Measurements from ENCODE around the gene FOXP1.
A peak's percentile ranks its signal among the peaks of the same experiment; 100 is the strongest.

Gene FOXP1

DNA sequence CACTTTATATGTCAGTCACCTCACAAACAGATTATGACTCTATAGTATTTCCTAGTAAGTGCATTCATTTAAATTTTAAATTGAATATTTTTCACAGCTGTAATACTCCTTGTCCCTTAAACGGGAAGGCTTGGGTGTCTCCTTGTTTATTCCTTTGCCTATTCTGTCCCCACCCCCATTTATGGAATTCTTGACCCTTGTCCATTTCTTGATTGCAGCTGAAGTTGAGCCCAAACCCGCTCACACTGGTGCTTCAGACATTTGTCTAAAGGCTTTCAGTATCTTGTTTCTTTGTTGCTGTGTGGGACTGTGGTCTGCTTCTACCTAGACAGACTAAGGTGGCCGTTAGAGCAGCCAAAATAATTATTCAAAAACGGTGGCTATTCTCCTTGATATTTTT, 449.7 kb downstream of the FOXP1 start:
- ChIA-PET CTCF (interaction anchor here (0.6 kb wide), 1 partner anchor 109 kb away, joined by 3 read pairs; no protein-coding TSS in a partner anchor), POLR2A (no interaction called here)
- DNase-seq (ENCODE audit: extremely low spot score) = no peak
- no peak for TF ChIP-seq ARNT (IDR thresholded peaks at IDR 0.05)
- TF ChIP-seq CTBP1 (IDR thresholded peaks at IDR 0.05; ENCODE audit: borderline replicate concordance) = no peak
- TF ChIP-seq FOXK2 (IDR thresholded peaks at IDR 0.05) = no peak
- no peak for TF ChIP-seq ELF4 (IDR thresholded peaks at IDR 0.05)
- TF ChIP-seq HDGF (IDR thresholded peaks at IDR 0.05; ENCODE audit: borderline replicate concordance) = no peak
- TF ChIP-seq LEF1 (IDR thresholded peaks at IDR 0.05; ENCODE audit: borderline replicate concordance) = no peak

DNA sequence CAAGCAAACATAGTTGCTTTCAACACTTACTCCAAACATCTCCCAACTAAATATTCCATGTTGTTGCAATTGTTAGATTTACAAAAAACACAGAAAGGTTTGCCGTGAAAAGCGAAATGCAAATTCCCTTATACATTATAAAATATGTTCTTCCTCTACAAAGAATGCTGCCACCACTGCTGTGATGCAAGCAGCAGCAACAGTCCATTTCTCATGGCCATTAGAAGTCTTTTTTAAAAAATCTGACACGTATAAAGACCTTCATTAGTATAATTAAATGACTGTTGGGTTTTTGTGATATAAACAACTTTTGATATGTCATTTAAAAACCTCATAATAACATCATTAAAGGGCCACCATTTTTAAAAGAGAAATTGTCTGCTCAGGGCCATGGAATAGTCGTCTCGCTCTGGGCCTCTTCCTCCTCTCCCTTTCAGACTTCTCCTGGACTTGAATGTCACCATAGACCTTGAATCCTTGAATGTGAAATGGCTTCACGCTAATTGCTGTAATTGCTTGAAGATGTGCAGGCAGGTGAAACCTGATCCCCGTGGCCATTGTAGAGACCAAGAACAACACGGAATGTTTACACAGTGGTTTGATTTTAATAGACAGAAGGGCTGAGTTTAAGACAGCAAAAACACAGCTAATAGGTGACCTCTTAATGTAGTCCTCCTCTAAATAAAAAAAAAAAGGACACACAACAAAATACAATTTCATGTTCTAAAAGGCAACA, 450.4 kb downstream of the FOXP1 start:
- no peak for TF ChIP-seq BHLHE40 (IDR thresholded peaks at IDR 0.05; ENCODE audit: borderline replicate concordance)
- no peak for TF ChIP-seq FOXA1 (IDR thresholded peaks at IDR 0.05)
- peak; percentile 44; the same call in 1 of the 2 replicates for TF ChIP-seq ZNF384 (IDR thresholded peaks at IDR 0.05)
- TF ChIP-seq L3MBTL2 (conservative IDR thresholded peaks at IDR 0.05) = no peak
- TF ChIP-seq LEF1 (IDR thresholded peaks at IDR 0.05; ENCODE audit: borderline replicate concordance) = no peak
- TF ChIP-seq CTBP1 (IDR thresholded peaks at IDR 0.05; ENCODE audit: borderline replicate concordance) = peak; percentile 81; the same call in 1 of the 2 replicates
- TF ChIP-seq ARNT (IDR thresholded peaks at IDR 0.05) = no peak
- no peak for TF ChIP-seq ELF4 (IDR thresholded peaks at IDR 0.05)
- TF ChIP-seq SP1 (IDR thresholded peaks at IDR 0.05) = no peak
- TF ChIP-seq, protein P1, sequence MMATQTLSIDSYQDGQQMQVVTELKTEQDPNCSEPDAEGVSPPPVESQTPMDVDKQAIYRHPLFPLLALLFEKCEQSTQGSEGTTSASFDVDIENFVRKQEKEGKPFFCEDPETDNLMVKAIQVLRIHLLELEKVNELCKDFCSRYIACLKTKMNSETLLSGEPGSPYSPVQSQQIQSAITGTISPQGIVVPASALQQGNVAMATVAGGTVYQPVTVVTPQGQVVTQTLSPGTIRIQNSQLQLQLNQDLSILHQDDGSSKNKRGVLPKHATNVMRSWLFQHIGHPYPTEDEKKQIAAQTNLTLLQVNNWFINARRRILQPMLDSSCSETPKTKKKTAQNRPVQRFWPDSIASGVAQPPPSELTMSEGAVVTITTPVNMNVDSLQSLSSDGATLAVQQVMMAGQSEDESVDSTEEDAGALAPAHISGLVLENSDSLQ (IDR thresholded peaks at IDR 0.05) = no peak
- no peak for DNase-seq (ENCODE audit: extremely low spot score)
- CTCF ChIA-PET = interaction anchor here (0.6 kb wide), 2 partner anchors 110 to 1052 kb away, joined by 3 to 5 read pairs; no protein-coding TSS in a partner anchor
- POLR2A ChIA-PET = no interaction called here

- POLR2A ChIA-PET = no interaction called here
These were observed 451.9 kb downstream of the FOXP1 start for GRCh38 chr3:71131375-71132314.

DNA sequence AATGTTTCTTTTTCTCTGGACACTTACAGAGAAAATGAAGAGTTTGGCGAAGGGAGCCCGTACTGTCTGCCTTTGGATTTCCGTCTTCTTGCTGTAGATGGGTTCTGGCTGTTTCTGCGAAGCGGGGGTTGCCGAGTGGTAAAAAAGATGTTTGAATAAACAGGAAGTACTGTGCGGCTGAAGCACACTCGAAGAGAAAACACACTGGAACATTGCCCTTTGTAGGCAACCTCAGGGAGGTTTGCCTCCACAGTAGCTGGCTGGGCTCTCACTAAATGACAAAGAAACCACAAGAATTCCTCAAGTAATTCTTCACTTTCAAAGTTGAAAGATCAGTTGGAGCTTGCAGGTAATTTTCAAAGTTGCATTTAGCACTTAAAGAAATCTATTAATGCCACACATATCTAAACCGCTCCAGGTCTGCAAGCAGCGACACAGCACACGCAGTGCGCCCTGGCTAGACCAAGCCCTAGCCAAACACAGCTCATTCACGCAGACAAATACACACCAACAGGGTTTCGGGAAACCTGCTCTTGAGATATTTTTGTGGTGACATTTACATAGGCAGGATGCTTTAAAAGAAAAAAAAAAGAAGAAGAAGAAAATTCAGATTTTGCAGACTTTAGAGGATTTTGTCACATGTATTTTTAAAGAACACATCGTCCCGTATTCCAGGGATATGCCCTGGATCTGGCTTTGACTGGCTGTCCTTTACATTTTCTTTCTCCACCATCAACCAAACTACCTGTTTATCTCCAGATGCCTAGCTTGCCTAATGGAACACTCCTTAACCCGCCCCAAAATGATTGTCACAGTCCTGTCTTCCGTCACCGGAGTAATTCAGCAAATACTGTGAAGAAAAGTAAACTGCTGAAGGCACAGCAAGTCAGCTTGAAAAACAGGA, 452.8 kb downstream of the FOXP1 start:
- POLR2A ChIA-PET = no interaction called here
- TF ChIP-seq FOXK2 (IDR thresholded peaks at IDR 0.05) = no peak
- CTCF ChIA-PET = interaction anchor here (0.6 kb wide), 2 partner anchors 9 to 163 kb away, joined by 3 read pairs; no protein-coding TSS in a partner anchor
- DNase-seq (ENCODE audit: extremely low spot score) = peak; percentile 34

More at GRCh38 chr3:71131375-71132314, 451.9 kb downstream of the FOXP1 start:
- CTCF ChIA-PET = interaction anchor here (0.6 kb wide), 1 partner anchor 10 kb away, joined by 3 read pairs; no protein-coding TSS in a partner anchor
- DNase-seq (ENCODE audit: extremely low spot score) = no peak
- TF ChIP-seq, protein P1 (IDR thresholded peaks at IDR 0.05) = peak; percentile 75
- TF ChIP-seq CTBP1 (IDR thresholded peaks at IDR 0.05; ENCODE audit: borderline replicate concordance) = no peak
- peak; percentile 58; the same call in 1 of the 2 replicates for TF ChIP-seq ZNF384 (IDR thresholded peaks at IDR 0.05)

- TF ChIP-seq FOXK2 (IDR thresholded peaks at IDR 0.05) = no peak
- 0 out of 2 replicates have a peak, but pooled peaks have one; percentile 11 for TF ChIP-seq LEF1 (IDR thresholded peaks at IDR 0.05; ENCODE audit: borderline replicate concordance)
- TF ChIP-seq L3MBTL2 (conservative IDR thresholded peaks at IDR 0.05) = 0 out of 2 replicates have a peak, but pooled peaks have one; percentile 15
- CTCF ChIA-PET = no interaction called here
- no peak for DNase-seq (ENCODE audit: extremely low spot score)
- POLR2A ChIA-PET = no interaction called here
These were observed 453.7 kb downstream of the FOXP1 start for GRCh38 chr3:71129611-71130431.

DNA sequence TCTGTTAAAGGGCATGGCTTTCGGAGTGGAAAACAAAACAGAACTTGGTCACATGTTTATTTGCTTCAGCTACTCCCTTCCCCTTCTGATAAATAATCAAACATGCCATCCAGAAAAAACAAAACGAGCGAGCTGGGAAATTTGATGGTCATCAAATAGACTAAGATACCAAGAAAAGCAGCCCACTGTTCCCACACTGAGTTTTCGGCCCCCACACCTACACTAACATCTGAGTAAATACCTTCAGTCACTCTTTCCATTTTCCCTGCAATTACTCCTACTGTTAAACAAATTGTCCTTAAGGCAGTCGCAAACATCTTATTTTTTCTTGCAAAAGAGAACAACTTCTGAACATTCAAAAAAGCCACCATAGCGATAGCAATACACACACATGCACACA, 454.6 kb downstream of the FOXP1 start:
- DNase-seq (ENCODE audit: extremely low spot score) = no peak
- CTCF ChIA-PET = no interaction called here
- TF ChIP-seq SUZ12 (IDR thresholded peaks at IDR 0.05) (no peak), ELF4 (IDR thresholded peaks at IDR 0.05) (no peak), FOXA1 (IDR thresholded peaks at IDR 0.05) (no peak), LEF1 (IDR thresholded peaks at IDR 0.05; ENCODE audit: borderline replicate concordance) (no peak), SP1 (IDR thresholded peaks at IDR 0.05) (no peak), BHLHE40 (IDR thresholded peaks at IDR 0.05; ENCODE audit: borderline replicate concordance) (no peak), FOXM1 (IDR thresholded peaks at IDR 0.05; ENCODE audit: borderline replicate concordance) (no peak), TARDBP (IDR thresholded peaks at IDR 0.05) (no peak), HDGF (IDR thresholded peaks at IDR 0.05; ENCODE audit: borderline replicate concordance) (no peak), ZNF384 (IDR thresholded peaks at IDR 0.05) (no peak), FOXK2 (IDR thresholded peaks at IDR 0.05) (no peak), L3MBTL2 (conservative IDR thresholded peaks at IDR 0.05) (no peak), NFRKB (IDR thresholded peaks at IDR 0.05) (no peak), ARNT (IDR thresholded peaks at IDR 0.05) (no peak), CTBP1 (IDR thresholded peaks at IDR 0.05; ENCODE audit: borderline replicate concordance) (no peak)
- TF ChIP-seq, protein P1 (IDR thresholded peaks at IDR 0.05) = no peak
- POLR2A ChIA-PET = no interaction called here

Measured in HEK293T (cell line).